GM19372 (cell line): ENCODE measurements around the gene RDH16.
"Not testable (repeated sequence)": the region's sequence is repeated elsewhere in the genome, so short reads cannot be mapped to it uniquely, and the experiment has no call there.

Experiments used
- ATAC-seq: cut with Tn5 transposase; IDR thresholded peaks from one replicate; pipeline ENCODE4 v1.9.1; 2021; ENCODE audit warnings: mild to moderate bottlenecking, low read depth, moderate library complexity; ENCODE audit not compliant: unreplicated experiment

The RDH16 gene

DNA sequence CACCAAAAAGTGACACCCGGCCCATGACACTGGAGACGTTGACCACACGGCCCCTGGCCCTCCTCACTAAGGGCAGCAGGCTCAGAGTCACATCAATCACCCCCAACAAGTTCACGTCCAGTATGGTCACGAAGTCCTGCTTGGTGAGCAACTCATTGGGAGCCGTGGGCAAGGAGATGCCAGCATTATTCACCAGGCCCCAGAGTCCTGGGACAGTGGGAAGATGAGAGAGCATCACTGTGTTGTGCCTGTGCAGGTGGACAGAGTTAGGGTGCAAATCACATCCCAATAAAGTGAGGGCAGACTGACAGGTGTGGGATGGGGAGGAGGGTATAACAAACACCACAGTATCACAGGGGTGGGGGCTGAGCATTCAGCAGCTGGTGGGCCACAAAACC is 2.5 kb downstream of the RDH16 start:
- ATAC-seq: no peak

DNA sequence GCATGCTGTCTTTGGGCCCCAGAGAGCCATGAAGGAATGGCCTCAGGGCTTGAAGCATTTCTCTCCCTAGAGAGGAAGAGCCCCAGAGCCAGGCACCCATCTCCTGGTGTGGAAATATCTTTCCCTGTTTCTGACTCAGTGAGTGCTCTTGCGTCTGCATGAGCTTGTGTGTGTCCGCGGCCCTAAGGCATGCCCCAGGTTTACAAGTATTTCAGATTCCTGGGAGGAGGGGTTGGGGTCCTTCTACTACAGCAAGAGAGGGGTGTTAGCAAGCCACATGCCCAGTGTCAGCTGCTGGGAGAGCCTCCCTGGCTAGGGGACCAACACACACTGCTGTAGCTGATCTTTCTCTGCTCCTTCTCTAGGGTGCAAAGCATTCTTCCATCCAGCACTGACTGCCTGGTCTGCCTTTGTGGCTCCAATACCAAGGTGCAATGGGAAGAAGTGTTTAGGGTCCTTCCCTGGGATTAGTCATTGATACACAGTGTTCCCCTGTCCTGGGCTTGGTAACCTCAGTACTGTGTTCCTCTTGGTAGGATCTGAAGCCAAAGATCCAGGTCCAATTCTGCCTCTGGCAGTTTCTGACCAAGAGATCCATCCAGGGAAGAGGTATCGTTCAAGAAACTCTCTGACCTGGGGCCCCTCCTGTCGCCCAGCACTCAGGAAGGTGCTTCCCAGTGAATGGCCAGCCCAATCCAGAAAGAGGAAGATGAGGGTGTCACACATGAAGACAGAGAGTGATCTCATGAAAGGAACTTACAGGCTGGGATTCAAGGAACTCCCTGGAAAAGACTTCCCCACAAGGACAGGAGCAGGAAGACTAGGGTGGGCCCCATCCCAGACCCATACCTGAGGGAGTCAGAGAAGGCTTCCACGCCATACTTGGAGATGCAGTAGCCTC is 3.1 kb downstream of the RDH16 start:
- no peak for ATAC-seq

DNA sequence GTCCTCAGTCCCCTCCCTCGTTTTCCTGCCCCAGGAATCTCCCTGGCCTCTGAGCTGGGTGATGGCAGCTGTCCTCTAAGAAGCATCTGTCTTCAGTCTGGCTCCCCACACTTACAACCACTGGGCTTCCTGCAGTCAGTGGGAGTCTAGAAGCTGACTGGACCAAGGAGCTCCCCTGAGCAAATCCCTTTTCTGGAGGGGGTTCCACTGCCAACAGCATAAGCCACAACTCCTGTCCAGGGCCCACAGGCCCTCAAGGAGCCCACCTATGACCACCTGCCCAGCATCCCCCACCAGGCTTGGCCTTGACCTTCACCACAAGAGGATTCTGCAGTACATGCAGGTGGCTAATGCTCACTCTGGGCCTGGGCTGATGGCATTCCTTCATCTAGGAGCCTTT is 4.1 kb downstream of the RDH16 start:
- ATAC-seq: no peak

DNA sequence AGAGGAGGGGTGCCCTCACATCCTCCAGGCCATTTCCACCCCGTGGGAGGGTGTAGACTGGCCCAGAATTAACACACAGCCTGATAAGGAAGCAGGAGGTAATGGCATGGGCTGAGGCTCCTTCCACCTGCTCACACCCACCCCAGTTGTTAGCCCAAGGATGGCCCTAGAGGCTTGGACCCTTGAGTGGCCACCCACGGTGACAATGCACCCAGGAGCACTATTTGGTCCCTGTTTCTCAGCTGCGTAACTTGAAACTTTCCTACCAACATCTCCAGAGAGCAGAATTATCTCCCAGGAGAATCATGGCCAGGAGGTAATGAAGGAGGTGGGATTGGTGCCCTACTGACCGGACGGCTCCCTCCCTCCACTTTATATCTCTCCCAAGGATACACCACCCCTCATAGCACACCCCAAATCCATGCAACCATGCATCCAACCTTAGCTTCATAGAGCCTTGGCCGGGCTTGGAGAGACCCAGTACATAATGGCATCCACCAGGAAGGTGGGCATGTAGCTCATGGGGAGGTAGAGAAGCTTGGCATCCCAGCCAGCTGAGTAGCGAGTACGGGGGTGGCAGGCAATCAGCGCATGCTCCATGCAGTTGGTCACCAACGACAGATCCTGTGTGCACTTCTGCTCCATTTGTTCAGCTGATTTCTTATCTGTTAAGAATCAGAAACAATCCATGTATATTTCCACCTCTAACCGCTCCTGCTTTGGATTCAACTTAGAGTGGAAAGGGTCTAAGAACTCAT is 5.6 kb downstream of the RDH16 start:
- ATAC-seq: no peak

DNA sequence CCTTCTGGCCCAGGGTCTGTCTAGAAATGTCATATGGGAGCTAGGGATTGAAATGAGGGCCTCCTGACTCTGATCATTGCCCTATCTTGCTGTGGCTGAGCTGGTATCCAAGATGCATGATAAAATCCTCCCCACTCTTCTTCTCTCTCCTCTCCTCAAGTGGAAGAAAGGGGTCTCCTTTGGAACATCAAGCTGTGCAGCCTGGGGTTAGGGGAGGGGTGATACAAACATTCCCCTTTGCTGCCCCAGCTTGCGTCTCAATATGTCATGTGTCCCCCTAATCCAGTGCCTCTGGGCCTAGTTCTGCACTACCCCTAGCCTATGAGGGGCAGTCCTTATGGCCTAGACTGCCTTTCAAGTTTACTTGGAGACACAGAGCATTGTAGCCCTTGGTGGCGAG is 8.5 kb downstream of the RDH16 start:
- no peak for ATAC-seq

DNA sequence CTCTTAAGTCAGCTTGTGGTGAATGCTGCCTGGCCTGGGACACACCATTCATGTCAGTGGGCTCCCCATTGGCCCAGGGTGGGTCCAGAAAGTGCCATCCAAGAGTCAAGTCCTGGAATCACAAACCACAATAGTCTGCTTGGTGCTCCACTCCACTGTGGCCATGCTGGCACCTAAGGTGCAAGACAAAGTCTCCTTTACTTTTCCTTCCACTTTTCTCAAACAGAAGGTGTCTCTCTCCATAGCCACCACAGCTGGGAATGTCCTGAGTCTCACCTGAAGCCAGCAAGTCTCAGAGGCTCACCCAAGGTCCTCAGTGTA is 9.0 kb downstream of the RDH16 start:
- ATAC-seq: no peak

DNA sequence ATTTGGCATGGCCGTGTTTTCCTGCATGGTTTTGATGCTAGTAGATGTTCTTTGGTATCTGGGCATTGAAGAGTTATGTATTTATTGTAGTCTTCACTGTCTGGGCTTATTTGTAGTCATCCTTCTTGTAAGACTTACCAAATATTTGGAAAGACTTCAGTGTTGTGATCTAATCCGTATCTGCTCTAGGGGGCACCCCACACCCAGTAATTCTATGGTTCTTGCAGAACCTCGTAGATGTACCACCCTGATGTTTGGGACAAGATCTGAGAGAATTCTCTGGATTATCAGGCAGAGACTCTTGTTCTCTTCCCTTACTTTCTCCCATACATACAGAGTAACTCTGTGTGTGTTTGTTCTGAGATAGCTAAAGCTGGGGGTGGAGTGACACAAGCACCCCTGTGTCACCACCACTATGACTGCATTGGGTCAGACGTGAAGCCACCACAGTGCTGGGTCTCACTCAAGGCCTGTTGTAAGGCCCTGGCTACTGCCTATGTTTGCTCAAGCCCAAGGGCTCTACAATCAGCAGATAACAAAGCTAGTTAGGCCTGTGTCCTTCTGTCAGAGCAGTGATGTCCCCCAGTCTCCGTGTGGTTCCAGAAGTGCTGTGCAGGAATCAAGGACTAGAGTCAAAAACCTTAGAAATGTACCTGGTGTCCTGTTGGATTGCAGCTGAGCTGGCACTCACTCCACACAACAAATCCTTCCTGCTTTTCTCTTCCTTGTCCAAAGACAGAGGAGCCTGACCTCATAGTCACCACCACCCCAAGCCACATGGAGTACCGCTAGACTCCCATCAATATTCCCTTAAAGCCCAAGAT is 9.6 kb downstream of the RDH16 start:
- ATAC-seq: no peak

DNA sequence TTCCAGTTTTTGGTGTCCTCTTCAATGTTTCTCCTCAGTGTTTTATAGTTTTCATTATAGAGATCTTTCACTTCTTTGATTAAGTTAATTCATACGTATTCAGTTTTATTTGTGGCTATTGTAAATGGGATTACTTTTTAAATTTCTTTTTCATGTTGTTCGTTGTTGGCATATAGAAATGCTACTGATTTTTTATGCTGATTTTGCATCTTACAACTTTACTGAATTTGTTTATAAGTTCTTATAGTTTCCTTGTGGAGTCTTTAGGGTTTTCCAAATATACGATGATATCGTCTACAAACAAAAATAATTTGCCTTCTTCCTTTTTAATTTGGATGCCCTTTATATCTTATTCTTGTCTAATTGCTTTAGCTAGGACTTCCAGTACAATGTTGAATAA is 13.5 kb downstream of the RDH16 start:
- ATAC-seq: no peak

DNA sequence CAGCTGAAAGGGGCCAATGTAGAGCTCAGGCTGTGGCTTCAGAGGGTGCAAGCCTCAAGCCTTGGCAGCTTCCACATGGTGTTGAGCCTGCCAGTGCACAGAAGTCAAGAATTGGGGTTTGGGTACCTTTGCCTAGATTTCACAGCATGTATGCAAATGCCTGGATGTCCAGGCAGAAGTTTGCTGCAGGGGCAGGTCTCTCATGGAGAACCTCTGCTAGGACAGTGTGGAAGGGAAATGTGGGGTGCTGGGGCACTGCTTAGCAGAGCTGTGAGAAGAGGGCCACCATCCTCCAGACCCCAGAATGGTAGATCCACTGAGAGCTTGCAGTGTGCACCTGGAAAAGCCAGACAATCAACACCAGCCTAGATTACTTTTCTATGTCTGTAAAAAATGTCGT is 14.0 kb downstream of the RDH16 start:
- ATAC-seq: not testable (repeated sequence)

DNA sequence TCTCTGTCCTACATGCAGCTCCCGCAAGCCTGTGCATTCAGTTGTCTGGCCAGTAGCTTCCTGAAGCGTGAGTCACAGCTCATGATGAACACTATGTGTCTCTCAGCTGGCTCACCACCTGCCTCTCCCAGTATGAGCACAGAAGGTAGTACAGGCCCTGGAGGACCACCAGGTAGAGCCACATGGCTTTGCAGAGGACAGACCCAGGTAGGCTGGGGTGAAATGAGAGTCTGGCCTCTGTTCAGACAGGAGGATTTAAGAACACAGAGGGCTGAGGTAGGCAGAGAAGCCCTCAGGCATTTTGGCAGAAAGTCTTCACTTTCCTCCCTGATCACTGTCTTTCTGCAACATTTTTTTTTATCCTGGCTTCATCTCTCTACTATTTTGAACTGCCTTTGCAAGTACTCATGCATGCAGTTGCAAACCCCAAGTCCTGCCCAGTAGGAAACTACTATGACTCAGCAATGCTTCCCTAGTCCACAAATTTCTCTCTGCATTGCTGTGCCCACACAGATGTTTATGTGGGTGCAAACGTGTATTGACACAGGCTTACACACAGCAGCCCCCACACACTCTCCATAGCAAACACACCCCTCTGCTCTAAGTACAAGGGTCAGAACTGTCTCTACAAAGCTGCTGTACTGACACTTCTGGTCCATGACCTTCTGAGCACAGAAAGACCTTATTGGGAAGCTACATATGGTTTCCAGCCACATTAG is 15.9 kb downstream of the RDH16 start:
- ATAC-seq: no peak

DNA sequence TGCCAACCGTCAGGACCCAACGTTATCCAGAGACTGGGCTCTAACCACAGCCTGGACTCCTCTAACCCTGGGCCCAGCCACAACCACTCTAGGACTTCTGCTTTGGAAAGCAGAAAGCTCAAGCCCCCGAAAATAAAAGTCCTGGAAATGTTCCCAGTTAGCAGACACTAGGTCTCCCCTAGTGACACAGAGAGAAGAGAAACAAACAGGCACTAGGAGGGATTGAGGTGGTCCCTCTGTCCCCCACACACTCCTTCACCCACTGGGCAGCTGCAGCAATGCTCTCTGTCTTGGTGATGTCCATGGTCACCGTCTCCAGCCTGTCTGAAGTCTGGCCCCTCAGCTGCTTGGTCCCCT is 16.5 kb downstream of the RDH16 start:
- not testable (repeated sequence) for ATAC-seq

DNA sequence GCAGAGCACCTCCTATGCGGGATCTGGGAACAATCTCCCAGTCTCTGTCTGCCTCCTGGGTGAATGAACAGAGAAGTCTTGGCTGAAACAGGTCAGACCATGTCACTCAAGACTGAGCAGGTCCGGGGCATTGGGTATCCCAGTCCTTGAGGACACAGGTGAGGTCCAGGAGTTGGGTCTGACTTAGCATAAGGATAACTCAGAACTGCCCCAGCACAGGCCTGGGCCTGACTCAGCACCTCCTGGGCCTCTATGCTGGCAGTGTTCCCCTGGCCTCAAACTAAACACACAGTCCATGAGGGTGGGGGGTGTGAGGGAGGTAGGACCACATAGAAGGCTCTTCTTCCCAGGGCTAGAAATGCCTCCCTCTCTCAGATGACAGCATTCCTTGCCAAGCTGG is 21.7 kb downstream of the RDH16 start:
- no peak for ATAC-seq

DNA sequence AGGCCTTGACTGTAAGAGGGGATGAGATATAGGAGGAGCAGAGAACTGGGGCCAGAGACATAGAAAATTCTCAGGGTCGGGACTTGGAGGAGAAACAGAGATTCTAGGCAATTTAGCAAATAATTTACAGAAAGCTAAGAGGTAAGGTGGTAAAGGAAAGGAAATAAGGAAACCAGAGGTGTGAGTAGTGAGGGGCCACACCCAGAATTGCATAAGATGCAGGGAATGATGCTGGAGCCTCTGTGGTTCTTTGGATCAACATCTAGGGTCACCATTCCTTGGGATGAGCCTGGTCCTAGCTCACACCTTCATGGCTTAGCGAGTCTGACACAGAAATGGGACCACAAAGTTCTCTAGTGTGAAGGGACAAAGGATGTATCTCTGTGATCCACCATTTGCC is 22.3 kb downstream of the RDH16 start:
- ATAC-seq: no peak

DNA sequence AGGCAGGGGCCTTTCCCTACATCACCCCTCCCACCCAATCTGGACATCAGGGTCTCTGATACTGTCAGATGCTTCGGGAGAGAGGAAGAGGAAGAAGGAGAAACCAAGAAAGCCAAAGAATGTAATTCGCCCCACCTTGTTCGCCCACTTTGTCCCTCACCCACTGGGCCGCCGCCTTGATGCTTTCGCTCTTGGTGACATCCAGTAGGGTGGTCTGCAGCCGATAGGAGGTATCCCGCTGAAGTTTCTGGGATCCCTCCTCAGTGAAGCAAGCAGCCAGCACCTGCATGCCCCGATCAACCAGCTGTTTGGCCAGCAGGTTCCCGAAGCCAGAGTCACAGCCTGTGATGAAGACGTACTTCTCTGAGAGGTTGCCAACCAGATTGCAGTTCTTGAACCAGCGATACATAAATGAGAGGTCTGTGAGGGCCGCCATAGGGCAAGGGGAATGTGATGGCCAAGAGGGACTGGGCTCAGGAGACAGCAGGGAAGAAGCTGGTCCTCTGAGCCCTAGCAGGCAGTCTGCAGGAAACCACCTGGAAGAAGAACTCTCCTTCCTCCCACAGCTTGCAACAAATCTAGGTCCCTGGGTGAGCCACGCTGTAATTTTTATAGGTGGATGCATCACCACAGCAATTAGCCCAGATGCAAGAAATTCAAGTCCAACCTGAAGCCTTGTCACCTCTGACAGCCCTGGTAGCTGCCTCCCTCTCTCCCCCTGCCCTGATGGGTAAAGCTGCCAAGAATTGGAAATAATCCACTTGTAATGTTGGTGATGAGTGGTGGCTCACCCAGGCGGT is 23.4 kb downstream of the RDH16 start, which contains the start of gene SDR9C7:
TSS of gene SDR9C7 (minus strand) at position 583 of the 800 bp plus-strand sequence. CDS start at position 436, 147 bp downstream.
- no peak for ATAC-seq

DNA sequence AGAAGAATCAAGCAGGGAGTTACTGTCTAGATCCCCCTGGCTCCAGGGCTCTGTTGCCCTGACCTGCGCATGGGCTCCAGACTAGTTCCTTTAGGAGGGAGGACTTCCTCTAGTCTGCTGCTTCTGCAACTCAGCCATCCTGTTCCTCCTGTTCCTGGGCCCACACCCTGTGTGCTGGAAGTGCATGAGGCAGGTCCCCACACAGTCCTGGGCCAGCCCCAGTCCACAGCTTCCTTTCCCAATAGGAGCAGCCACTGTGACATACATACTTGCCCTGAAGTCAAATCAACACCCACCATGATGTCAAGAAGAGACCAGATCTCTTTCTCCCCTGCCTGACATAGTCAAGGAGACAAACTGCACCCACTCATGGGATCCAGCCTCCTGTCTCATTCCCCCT is 24.5 kb downstream of the RDH16 start:
- ATAC-seq: no peak

DNA sequence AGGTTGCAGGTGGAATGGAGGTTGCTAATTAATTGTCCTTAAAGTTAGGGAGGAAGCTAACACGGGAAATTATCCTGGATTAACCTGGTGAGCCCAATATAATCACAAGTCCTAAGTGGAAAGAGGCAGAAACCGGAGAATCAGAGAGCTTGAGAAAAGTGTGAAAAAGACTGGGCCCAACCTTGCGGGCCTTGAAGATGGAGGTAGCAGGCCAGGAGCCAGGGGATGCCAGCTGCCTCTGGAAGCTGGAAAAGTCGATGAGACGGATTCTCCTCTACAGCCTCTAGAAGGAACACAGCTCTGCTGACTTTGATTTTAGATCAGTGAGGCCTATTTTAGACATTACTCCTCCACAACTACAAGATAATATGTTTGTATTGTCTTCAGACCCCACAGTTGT is 25.3 kb downstream of the RDH16 start:
- no peak for ATAC-seq

DNA sequence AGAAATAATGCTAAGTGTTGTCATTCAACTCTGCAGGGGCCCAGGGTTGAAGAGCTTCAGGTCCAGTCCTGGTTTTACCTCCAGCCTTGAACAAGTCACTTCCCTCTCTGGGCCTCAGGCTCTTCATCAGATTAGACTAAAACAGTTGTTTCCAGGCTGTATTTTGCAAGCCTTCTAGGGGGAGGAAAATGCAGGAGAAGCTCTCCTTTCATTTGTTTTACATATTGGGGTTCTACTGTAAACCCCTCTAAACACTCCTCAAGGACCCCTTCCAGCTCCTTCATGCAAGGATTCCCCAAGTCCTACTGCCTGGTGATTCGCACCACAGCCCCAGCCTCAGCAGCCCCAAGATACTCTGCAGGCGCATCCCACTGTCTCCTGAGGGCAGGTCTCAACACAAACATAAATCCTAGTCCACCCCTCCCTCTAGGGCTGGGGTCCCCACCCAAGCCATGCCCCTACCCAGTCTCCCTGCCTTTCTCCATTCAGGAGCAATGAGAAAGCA is 25.9 kb downstream of the RDH16 start:
- ATAC-seq: no peak

DNA sequence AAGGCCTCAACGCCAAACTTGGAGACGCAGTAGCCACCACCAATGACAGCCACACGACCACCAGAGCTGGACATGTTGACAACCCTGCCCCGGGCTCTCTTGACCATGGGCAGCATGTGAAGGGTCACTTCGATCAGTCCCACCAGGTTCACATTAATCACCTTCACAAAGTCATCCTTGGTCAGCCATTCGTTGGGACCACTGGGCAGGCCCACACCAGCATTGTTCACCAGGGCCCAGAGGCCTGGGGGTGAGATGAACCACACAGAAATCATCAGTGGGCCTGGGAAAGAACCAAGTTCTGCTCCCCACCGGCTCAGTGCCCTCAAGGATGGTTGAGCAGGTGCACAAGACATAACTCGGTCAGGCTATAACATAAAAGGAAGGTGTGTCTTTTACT is 27.2 kb downstream of the RDH16 start:
- ATAC-seq: no peak

DNA sequence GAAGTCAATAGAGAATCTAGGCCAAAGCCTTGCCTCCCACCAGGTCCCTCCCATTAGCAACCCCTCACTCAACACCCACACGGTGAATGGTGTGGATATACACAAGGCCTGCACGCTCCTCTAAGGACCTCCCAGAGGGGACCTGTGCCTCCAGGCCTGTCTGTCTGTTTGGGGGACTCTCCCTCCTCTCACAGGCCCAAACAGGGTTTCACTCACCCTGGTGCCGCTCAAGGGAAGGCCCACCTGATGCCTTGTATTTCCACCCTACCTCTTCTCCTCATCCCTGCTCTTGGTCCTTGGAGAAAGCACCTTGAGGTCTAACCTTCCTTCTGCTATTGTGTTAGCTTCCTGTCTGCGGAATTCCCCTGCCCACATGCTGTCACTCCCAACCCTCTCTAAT is 27.6 kb downstream of the RDH16 start:
- no peak for ATAC-seq
